Stimulated activated CD4-positive, alpha-beta T cell treated with anti-CD3 and anti-CD28 coated beads, Interleukin-1b, Interleukin-23, amount 100 ng/mL, for 48 hours (primary cell): Measurements from ENCODE around the gene CMTM6.
A peak's percentile ranks its signal among the peaks of the same experiment; 100 is the strongest.
"Not testable (repeated sequence)": the region's sequence is repeated elsewhere in the genome, so short reads cannot be mapped to it uniquely, and the experiment has no call there.

Experiments
- DNase-seq: peaks from one replicate; pipeline ENCODE4 v3.0.0-alpha.2; 2020

CMTM6 gene

DNA sequence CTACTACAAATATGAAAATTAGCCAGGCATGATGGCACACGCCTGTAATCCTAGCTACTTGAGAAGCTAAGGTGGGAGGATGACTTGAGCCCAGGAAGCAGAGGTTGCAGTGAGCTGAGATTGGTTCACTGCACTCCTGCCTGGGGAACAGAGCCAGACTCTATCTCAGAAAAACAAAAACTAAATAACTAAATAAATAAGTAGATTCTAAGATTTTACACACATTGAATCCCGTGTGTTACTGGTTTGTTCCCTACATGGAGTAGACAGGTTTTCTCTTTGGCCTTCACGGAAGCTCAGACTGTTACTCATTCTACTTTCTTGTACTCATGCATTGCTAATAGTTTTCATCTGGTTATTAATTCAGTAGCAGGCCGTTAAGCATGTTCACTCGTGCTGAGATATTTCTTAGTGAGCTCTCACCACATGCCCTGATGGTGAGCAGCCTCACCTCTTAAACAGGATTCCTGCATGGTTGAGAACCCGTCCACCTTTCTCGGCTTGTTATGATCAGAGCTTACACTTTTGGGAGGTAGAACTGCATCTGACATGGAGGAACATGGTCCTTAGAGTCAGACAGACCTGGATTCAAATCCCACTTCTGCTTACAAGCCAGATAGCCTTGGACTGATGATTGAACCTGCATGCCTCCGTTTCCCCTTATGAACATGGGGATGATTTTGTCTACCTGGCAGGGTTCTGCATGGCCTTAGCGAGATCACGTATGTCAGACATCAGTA, 61.9 kb downstream of the CMTM6 start:
- DNase-seq = no peak

DNA sequence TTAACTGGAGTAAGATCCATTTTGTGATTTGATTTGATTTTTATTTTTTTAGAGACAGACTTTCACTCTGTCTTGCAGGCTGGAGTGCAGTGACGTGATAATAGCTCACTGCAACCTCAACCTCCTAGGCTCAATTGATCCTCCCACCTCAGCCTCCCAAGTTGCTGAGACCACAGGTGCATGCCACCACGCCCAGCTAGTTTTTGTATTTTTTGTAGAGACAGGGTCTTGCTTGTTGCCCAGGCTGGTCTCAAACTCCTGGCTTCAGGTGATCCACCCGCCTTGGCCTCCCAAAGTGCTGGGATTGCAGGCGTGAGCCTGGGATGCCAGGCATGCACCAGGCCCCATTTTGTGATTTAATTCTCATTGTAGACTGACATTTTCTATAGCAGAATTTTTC, 63.2 kb downstream of the CMTM6 start:
- not testable (repeated sequence) for DNase-seq

GRCh38 chr3:32438596-32439344, 63.9 kb downstream of the CMTM6 start:
- peak; percentile 40 for DNase-seq

DNA sequence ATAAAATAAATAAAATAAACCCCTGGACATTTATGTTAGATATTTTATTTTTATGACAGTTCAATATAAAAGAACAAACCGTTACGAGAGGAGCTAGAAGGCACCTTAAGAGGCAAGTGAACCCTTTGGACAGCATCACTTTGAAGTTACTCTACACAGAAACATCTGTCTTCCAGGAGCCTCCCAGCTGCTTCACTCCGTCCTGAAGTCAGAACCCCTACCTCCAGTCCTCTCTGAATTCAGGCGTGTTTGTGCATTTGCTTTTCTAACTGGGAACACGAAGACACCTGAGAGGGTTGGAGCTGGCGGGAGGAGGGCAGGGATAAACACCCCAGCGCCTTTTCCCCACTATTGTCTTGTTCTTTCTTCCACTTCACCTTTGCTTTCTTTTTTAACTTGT, 64.8 kb downstream of the CMTM6 start:
- no peak for DNase-seq

GRCh38 chr3:32436816-32437189, 65.8 kb downstream of the CMTM6 start:
- no peak for DNase-seq

GRCh38 chr3:32435911-32436815, 66.5 kb downstream of the CMTM6 start:
- no peak for DNase-seq

DNA sequence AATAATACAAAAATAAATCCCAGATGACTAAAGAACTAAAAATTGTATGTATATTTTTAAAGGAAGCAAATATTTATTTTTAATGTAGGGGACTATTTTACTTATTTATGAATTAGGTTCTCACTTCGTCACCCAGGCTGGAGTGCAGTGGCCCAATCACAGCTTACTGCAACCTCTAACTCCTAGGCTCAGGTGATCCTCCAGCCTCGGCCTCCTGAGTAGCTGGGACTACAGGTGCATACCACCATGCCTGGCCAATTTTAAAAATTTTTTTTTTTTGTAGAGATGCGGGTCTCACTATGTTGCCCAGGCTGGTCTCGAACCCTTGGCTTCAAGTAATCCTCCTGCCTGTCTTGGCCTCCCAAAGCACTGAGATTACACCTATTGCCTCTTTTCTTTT, 68.4 kb downstream of the CMTM6 start:
- DNase-seq = no peak

DNA sequence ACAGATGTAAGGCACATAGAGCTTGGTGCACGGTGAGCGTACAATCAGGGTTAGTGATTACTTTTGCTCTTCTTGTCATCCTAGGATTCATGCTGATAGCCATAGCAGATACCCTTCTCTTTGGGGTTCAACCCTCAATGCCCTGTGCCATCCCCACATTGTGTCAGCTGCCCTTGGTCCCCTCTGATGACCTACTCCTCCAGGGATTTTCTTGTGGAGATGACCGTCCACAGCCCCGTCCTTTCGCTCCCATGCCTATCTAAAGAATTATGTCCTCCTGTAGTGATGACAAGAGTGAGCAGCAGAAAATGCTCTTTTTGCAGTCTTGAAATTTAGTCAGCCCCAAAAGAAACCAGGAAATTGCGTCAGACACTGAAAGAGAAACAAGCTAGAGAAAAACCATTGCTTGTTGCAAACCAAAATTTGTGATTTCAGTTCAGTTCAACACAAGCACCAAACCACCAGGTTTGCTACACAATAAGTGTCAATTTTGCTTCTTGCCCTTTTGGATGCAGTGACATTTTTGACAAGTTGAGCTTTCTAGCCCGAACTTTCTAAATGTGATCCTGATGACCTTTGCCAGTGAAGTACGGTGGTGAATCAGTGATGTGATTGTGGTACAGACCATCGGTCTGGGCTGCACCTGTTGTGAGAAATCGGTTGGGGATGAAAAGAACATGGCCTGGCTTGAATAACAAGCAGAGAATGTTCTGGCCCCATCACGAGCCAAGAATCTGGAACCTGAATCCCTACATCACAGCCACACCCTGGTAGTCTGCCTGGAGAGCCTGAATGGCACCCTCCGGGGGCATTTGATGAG, 69.7 kb downstream of the CMTM6 start:
- DNase-seq = peak; percentile 44

- DNase-seq = no peak
These were observed 70.5 kb downstream of the CMTM6 start for GRCh38 chr3:32432045-32432710.

- no peak for DNase-seq
These were observed 71.2 kb downstream of the CMTM6 start for GRCh38 chr3:32431481-32431880.
